Stimulated activated naive CD4-positive, alpha-beta T cell (primary cell): ENCODE data around the gene SIK2.
"Not testable (repeated sequence)": the region's sequence is repeated elsewhere in the genome, so short reads cannot be mapped to it uniquely, and the experiment has no call there.

Source experiments
- DNase-seq, 6 experiments: peaks; one replicate each; lab custom pipeline; 2025; lab: John Stamatoyannopoulos, UW

Gene SIK2

GRCh38 chr11:111658493-111658892 is 56.2 kb downstream of the SIK2 start:
- not testable (repeated sequence) for DNase-seq

DNA sequence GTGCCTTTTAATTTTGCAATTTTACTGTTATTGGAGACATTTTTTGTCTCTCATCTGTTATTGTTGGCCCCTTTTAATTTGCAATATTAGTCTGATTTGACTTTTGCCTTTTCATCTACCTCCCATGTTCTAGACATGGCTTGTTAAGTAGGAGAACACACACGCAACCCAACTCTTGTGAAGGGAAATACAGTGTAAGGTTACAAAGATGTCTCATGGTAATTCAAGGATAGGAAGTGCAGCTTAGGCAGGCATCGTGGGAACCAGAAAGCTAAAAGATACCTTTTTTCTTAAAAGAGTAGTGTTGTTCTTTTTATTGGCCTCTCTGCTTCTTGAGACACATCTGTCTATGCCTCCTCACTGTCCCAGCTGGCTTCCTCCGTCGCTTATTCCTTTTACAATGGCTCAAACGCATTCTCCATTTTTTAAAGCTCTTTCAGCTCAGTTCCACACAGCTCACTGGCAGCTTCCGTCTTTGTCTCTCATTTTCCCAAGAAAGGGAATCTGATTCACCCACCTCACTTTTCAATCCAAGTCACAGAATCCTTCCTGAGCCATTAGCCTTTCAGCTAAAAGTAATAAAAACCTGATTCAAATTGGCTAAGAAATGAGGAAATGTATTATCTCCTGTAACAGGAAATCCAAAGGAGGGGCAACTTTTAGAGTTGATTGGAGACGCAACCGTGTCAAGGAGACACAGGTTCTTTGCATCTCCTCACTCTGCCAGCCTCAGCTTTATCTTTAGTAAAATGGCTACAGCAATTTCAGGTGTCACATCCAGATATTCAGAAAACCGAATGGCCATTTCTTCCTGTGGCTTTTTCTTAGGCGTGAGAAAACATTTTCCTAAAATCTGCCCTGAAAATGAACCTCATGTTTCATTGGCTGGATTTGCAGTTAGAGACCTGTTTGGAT is 57.2 kb downstream of the SIK2 start:
- DNase-seq, result no peak

GRCh38 chr11:111660822-111661221 is 58.6 kb downstream of the SIK2 start:
- no peak for DNase-seq

GRCh38 chr11:111663820-111664219 is 61.6 kb downstream of the SIK2 start:
- DNase-seq, result no peak

GRCh38 chr11:111665777-111666176 is 63.5 kb downstream of the SIK2 start:
- no peak for DNase-seq

DNA sequence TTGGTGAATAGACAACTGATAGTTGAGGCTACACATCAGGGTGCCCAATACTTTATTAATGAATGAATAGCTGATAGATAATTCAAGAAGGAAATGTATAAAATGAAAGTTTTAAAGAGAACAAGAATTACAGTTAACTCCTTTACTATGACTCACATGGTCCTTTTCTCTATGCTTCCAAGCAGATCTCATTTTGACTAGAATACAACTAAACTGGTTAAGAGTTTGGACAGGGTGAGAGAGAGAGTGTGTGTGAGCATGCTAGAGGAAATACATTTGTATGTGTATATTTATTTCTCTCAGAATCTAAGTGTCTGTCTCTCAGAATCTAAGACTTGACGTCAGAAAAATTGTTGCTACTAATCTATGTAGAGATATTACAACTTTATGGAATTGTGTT is 66.7 kb downstream of the SIK2 start:
- DNase-seq, result no peak

DNA sequence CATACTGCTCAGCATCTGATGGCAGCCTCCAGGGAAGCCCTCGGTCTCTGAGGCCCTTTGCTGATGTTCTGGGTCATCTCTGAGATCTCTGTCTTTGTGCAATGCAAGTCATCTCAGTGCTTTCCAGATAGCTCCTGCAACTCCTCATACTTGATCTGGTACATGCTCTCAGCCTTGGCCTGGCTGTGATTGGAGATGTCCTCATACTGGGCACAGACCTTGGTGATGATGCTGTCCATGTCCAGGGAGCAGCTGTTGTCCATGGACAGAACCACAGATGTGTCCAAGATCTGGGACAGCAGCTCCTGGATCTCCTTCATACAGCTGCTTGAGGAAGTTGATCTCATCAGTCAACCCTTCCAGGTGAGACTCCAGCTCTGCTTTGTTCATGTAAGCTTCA is 69.1 kb downstream of the SIK2 start:
- DNase-seq, result no peak

DNA sequence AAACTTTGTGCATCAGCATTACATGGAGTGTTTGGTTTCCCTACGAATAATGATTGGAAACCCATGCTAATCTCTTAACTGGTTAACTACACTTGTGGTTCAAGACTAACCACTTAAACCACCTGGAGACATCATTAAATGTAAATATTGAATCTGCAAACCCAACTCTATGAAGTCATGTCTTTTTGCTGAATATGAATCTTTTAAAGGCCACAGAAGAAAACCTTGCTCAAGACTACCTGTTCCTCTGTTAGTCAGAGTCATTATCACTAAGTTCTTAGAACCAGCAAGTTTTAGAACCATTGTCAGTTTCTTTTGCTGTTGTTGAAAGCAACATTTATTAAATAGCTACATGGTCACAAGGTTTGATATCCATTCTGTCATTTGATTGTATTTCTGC is 70.7 kb downstream of the SIK2 start:
- no peak for DNase-seq

- no peak for DNase-seq
Measured at GRCh38 chr11:111674941-111675340, 72.7 kb downstream of the SIK2 start.

DNA sequence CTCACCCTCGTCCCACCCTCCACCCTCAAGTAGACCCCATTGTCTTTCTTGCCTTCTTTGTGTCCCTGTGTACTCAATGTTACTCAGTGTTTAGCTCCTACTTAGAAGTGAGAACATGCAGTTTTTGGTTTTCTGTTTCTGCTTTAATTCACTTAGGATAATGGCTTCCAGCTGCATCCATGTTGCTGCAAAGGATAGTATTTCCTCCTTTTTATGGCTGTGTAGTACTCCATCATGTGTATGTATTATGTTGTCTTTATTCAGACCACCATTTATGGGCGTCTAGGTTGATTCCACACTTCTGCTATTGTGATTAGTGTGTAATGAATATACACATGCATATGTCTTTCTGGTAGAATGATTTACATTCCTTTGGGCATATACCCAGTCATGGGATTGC is 73.6 kb downstream of the SIK2 start:
- DNase-seq, result no peak

DNA sequence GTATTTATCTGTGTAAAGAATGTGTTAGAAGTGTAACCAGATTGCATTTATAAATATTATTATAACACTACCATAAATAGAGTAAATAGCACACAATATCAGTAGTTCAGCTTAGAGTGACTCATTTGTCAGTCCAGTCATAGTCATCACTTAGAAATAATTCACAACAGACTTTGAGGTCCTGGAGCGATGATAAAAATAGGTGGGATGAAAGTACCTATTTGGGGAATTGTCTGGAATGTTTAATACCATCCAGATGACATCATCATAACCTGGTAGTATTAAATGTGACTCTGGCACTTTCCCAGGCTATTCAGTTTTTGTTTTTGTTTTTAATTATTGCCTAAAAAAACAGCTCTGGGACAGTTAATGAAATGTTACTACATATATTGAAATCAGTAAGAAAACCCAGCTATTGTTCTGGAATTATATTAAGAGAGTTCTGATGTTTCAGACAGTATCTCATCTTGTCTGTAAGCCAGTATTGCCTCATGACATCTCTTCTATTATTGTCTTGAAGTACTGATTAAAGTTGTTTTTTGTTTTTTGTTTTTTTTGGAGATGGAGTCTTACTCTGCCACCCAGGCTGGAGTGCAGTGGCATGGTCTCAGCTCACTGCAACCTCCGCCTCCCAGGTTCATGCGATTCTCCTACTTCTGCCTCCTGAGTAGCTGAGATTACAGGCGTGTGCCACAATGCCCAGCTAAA is 74.8 kb downstream of the SIK2 start:
- DNase-seq, result no peak

- no peak for DNase-seq
Measured at GRCh38 chr11:111680486-111681175, 78.4 kb downstream of the SIK2 start.

DNA sequence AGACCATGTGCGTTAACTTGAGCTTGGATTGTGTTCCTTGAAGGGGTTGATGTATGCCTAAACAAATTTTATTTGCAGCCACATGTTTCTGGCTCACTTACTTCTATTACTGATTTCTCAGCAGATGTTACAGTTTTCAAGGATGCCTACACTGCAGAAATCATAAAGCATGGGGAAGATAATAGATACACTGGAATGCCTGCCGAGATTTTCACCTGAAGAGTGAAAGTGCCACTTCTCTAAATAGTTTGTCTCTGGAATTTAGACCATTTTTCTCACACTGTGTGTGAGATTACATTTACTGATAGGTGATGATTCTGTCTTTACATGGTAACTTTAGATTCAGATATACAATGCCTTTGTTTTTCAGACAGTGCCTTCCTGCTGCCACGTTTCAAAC is 81.6 kb downstream of the SIK2 start:
- DNase-seq, result no peak

GRCh38 chr11:111684251-111684650 is 82.0 kb downstream of the SIK2 start:
- no peak for DNase-seq

GRCh38 chr11:111688013-111688412 is 85.8 kb downstream of the SIK2 start:
- no peak for DNase-seq

GRCh38 chr11:111691176-111691575 is 88.9 kb downstream of the SIK2 start:
- no peak for DNase-seq

DNA sequence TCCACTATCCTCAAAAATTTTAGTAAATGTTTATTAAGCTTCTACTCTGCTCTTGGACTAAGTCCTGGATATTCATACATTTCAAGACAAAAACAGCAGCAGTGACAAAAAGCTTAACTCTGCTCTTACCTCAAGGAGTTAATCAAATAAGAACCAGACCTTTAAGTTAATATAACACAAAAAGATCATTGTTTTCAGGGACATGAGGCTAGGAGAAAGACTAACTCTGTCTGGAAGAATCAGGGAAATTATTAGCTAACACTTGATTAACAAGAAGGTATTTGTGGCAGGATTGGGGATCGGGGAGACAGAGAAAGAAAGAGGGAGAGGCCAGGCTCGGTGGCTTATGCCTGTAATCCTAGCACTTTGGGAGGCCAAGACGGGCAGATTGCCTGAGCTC is 89.5 kb downstream of the SIK2 start:
- no peak for DNase-seq

- DNase-seq, result no peak
Measured at GRCh38 chr11:111693224-111693937, 91.1 kb downstream of the SIK2 start.

DNA sequence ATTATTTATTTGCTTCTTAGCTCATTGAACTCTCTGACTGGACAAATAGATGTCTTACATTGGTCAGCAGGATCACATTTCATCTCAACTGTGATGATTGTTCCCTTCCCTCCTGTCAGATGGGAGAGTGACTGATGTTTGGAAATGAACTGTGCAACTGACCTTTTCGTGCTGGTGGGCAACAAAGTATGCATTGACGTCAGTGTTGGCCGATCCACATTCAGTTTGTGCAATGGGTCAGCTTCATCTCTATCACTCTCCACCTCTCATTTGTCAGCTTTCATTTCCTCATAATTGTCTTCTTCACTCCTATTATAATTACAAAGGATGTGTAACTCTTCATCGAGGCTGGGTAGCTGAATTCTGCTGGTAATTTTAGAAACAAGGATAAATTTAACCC is 92.6 kb downstream of the SIK2 start:
- DNase-seq, result no peak

DNA sequence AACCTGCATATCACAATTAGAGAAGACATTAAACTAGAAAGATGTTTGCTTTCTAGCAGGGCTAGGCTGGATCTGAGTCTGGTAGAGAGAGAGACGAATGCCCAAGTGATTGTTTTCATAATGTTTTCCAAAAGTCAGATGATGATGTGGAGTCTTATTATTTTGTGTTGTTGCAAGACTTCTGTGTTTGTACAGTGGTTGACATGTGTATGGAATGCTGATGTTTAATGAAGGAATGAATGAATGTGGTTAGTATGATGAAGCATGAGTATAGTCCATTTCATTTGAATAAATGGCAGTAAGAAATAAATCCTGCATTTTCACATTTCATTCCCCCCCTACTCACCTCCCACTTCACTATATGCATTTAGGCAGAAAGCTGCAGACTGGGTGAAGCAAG is 94.3 kb downstream of the SIK2 start:
- no peak for DNase-seq

- no peak for DNase-seq
Measured at GRCh38 chr11:111697933-111698371, 95.7 kb downstream of the SIK2 start.
